B cell (primary cell): ENCODE results near the gene LPIN3.

Experiments
- CTCF ChIP-seq: fragments of 200-600 bp; IDR thresholded peaks from one replicate; pipeline ENCODE4 v1.8.0; 2022; ENCODE audit warnings: antibody characterized with exemption, mild to moderate bottlenecking
- EZH2 ChIP-seq: IDR thresholded peaks from 2 replicates; pipeline ENCODE4 v1.6.1; 2012; ENCODE audit warnings: borderline replicate concordance, low read depth, mild to moderate bottlenecking, moderate library complexity, low read length; ENCODE audit not compliant: insufficient read depth, poor library complexity, severe bottlenecking

- TF ChIP-seq EZH2 (no peak), CTCF (no peak)
Observed at GRCh38 chr20:41329435-41330342, 10.9 kb upstream of the LPIN3 start.
